H4 (cell line): ENCODE measurements around the gene NR2E3. TPM values are rescaled to one million over a fixed set of nuclear protein-coding genes. Genes with fewer than 3 reads are reported as not detected.

Experiments used
- DNase-seq: peaks from one replicate; pipeline ENCODE4 v3.0.0-alpha.2; 2015; ENCODE audit warnings: low spot score
- total RNA-seq: library from RNA; depleted of rRNA; stranded (reverse); fragments of >200 nt; shearing (Covaris generic); gene quantifications from 2 replicates; pipeline ENCODE4 v1.2.3, GENCODE V29; 2014

NR2E3 gene
- total RNA-seq, 1 experiment from 2014 or later: not detected

DNA sequence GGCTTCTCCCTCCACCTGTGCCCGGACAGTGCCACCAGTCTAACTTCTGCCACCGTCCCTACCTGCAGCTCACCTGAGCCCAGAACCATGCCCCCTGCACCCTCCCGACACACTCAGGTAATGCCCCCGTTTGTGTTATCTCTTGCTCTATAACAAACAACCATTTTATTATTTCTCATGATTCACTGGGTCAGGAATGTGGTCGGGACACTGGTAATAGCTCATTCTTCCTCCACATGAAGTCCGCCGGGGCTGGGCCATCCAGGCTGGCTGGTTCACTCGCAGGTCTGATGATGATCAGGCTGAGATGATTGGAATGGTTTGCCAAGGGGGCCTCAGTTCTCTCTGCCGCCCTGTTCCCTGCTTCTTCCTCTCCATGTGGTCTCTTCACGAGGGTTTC lies 20.3 kb upstream of the NR2E3 start:
- no peak for DNase-seq

- no peak for DNase-seq
These were observed 18.4 kb upstream of the NR2E3 start for GRCh38 chr15:71791975-71792374.

GRCh38 chr15:71792521-71792920 lies 17.8 kb upstream of the NR2E3 start:
- DNase-seq: peak; percentile 36

GRCh38 chr15:71798641-71799040 lies 11.7 kb upstream of the NR2E3 start:
- no peak for DNase-seq

DNA sequence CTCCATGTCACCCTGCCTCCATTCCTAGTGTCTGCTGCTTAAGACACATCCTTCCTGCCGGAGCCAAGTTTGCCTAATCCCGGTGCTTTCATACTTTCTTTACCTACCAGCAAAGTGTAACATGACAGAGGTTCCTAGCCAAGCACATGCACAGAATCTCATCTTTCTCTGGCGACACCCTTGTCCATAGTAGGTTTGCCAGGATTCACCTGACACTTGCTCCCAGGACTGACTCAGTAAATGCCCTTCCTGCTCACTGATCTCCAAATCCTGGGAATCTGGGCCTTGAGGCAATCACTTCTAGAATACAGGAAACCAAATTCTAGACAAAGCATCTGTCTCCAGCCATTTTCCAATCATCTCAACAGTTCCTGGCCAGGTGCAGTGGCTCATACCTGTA lies 10.2 kb upstream of the NR2E3 start:
- no peak for DNase-seq

DNA sequence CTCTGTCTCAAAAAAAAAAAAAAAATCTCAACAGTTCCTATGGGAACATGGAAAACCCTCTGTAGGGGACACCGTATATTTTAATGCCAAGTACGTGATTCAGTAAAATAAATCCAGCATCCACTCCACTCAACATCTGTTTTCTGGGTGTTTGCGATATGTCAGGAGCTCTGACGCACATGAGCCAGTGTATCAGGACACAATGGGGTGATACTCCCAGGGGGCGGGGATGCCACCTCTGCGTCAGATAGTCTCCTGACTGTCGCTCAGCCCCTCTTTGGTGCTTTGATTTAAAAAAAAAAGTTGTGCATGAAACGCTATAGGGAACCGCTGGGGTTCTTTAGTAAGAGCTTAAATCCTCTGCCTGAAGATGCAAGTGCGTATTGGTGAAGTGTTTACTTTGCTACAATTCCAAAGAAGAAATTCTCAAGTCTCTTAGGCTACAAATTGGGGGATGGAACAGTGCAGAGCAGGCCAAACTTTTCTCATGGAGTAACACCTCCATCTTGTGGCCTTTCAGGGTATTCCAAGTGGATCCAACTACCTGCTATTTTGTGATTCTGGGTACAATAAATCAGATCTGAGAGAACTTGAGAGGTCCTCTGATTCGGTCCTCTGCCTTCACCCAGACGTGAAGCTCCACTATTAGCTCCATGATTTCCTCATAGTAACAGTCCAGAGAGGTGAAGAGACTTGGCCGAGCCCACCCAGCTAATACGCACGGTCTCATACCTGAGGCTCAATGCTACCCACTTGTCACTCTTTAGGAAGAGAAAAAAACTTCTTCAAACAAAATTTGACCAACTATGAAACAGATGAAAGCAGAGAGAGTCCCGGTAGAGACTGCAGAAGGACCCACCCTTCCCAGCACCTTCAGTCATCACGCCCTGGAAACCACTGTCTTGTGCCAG lies 9.3 kb upstream of the NR2E3 start:
- peak; percentile 61 for DNase-seq

- DNase-seq: no peak
These were observed 8.3 kb upstream of the NR2E3 start for GRCh38 chr15:71801935-71802655.

DNA sequence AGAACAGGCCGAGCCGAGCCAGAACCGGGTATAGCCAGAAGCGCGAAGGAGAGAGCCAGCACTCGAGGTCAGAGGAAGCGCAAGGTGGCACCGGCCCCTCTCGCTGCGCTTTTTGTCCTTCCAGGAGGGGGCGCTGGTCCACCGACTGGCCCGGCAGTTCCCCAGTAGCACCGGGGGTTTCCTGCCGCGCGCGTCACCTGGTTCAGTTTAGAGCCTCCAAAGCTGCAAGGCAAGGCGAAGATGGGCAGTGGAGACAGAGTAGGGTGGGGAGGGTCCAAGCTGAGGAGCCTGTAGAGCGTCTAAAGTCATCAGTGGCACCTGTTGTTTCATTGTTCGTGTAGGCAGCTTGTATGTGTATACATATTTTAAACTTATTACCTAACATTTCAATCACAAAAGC lies 7.6 kb upstream of the NR2E3 start:
- DNase-seq: no peak

GRCh38 chr15:71804226-71804625 lies 6.1 kb upstream of the NR2E3 start:
- DNase-seq: no peak

- DNase-seq: no peak
These were observed 5.5 kb upstream of the NR2E3 start for GRCh38 chr15:71804695-71805470.

GRCh38 chr15:71806452-71806931 lies 3.9 kb upstream of the NR2E3 start:
- no peak for DNase-seq

DNA sequence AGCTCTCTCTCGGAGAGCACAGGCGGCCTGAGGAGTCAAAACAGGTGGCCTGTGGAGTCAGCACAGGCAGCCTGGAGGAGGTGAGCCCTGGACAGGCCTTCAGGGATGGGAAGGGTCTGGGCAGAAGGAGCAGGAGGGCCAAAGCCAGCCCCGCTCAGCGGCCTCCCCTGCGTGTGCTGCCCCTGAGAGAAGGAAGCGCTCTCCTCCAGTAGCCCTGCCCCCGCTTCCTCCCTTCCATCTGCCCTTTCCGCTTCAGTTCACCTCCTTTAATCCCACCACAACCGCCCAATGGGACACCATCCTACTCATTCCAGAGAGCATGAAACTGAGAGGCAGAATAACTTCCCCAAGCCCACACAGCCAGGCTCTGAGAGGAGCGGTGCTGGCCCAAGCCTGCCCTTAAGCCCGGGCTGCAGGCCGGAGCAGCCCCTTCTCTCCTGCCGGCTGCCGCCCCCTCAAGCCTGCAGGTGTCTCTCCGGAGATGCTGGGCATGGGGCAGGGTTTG lies 3.2 kb upstream of the NR2E3 start:
- DNase-seq: no peak

- no peak for DNase-seq
These were observed 2.7 kb upstream of the NR2E3 start for GRCh38 chr15:71807691-71808091.

DNA sequence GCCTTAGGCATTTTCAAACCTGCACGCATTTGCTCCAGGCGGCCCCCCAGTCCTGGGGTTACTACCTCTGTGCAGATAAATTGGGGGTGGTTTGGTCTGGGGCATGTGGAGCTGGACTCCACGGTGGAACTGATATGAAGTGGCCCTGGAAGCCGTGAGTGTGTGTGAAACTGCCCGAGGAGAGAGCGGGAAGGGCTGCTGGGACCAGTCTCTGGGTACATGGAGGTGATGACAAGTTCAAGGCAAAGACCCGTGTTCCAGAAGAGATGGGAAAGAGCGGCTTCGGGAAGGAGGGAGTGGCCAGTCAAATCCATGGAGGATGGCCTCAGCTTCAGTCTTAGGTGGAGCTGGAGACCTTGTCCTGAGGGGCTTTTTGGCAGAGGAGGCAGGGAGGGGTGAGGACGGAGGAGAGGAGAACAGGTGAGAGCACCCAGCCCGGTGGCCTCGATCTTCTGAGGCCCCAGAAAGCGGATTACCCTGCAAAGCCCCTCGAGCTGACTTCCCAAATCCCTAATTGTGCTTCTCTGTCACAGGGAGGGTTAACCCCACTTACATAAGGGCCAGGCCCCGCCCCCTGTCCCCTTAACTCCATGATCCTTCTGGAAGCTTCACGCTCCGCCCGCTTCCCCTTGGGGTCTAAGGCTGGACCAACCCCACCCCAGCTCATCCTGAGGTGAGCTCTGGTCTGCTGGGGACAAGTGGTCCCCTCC lies 1.9 kb upstream of the NR2E3 start:
- DNase-seq: no peak

- no peak for DNase-seq
These were observed 1.0 kb upstream of the NR2E3 start for GRCh38 chr15:71809346-71809745.

- no peak for DNase-seq
These were observed 832 bp downstream of the NR2E3 start for GRCh38 chr15:71811036-71811736.

DNA sequence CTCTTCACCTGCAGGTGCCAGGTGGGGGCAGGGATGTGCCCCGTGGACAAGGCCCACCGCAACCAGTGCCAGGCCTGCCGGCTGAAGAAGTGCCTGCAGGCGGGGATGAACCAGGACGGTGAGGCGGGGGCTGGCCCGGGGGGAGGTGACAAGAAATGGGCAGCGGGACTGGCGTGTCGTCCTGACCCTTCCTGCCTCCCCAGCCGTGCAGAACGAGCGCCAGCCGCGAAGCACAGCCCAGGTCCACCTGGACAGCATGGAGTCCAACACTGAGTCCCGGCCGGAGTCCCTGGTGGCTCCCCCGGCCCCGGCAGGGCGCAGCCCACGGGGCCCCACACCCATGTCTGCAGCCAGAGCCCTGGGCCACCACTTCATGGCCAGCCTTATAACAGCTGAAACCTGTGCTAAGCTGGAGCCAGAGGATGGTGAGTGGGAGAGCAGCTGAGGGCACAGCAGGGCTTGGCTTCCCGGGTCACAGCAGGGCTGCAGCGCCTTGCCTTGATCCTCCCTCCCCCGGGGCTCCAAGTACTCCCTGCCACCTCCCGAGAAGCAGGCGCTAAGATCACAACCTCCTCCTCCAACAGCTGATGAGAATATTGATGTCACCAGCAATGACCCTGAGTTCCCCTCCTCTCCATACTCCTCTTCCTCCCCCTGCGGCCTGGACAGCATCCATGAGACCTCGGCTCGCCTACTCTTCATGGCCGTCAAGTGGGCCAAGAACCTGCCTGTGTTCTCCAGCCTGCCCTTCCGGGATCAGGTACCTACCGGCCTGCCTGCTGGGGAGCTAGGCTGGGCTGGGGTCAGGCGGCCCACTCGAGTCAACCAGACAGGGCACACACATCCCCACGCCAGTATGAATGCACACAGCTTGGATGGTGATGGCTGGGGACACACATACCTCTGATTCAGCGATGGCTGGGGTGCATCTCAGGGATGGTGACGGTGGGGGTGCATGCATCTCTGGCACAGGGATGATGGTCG lies 1.7 kb downstream of the NR2E3 start:
- DNase-seq: no peak

GRCh38 chr15:71812966-71813722 lies 2.8 kb downstream of the NR2E3 start:
- DNase-seq: no peak
